GM12878 (cell line): ENCODE results near the gene CHL1. TPM values are rescaled to one million over a fixed set of nuclear protein-coding genes. Genes with fewer than 3 reads are reported as not detected.

ENCODE experiments used
- ATAC-seq: fragments of 200-7000 bp; cut with Tn5 transposase; 3 replicates; pipeline ENCODE4 v1.9.1; 2020; ENCODE audit warnings: mild to moderate bottlenecking, moderate library complexity
- BruUV-seq: library from RNA; stranded (reverse); fragments of 400-500 nt; replicated peaks from 2 replicates; lab custom pipeline; 2021; lab: Mats Ljungman, UMichigan
- CTCF ChIA-PET: fragments of 300-600 bp; sonication (Branson Sonifier 250); formaldehyde crosslinking; extraction: SDS; loops from one replicate; lab custom pipeline; 2021; ENCODE audit warnings: inconsistent platforms; lab: Yijun Ruan, JAX
- POLR2A ChIA-PET: fragments of 350-600 bp; formaldehyde crosslinking; extraction: SDS; loops from one replicate; lab custom pipeline; 2021; ENCODE audit warnings: inconsistent platforms; lab: Charles Lee
- RAD21 ChIA-PET: fragments of 300-600 bp; sonication (Branson Sonifier 250); formaldehyde crosslinking; loops from one replicate; lab custom pipeline; 2023; ENCODE audit warnings: antibody characterized with exemption; ENCODE audit not compliant: unreplicated experiment; lab: Charles Lee
- SMC1A ChIA-PET: fragments of 300-600 bp; sonication (Branson Sonifier 250); formaldehyde crosslinking; loops from one replicate; lab custom pipeline; 2023; ENCODE audit not compliant: unreplicated experiment, uncharacterized antibody; lab: Charles Lee
- DNase-seq: peaks from one replicate; pipeline ENCODE4 v3.0.0-alpha.2; 2011; ENCODE audit warnings: low read depth, low spot score
- FAIRE-seq: peaks from 3 replicates; lab custom pipeline; 2011; peaks lifted over from hg19 to GRCh38; lab: Jason Lieb, UNC
- H2AFZ ChIP-seq: 2 replicates; pipeline ENCODE4 v1.6.0; 2011; ENCODE audit warnings: low read depth, low read length, control low read depth; ENCODE audit not compliant: control insufficient read depth
- H3K27ac ChIP-seq: 2 replicates; pipeline ENCODE4 v1.5.1; 2011; ENCODE audit warnings: control low read depth; ENCODE audit not compliant: control insufficient read depth, insufficient read depth
- H3K27me3 ChIP-seq, 2 experiments: replicated peaks in 1 of 2; 2 replicates each; pipeline versions ENCODE4 v1.6.0 to v1.6.1; 2011; ENCODE audit warnings: low read length in 1 of 2; ENCODE audit not compliant: control insufficient read depth in 2 of 2, insufficient read depth in 2 of 2
- H3K36me3 ChIP-seq, 2 experiments: 2 replicates each; pipeline ENCODE4 v1.5.1; 2011; ENCODE audit warnings: low read length in 1 of 2; ENCODE audit not compliant: control insufficient read depth in 2 of 2, insufficient read depth in 2 of 2
- H3K4me1 ChIP-seq: 2 replicates; pipeline ENCODE4 v1.6.1; 2011; ENCODE audit warnings: mild to moderate bottlenecking, low read length, moderate library complexity, mixed read lengths; ENCODE audit not compliant: control insufficient read depth, insufficient read depth
- H3K4me2 ChIP-seq: 2 replicates; pipeline ENCODE4 v1.6.0; 2011; ENCODE audit warnings: control low read depth; ENCODE audit not compliant: control insufficient read depth, insufficient read depth
- H3K4me3 ChIP-seq: fragments of 200-600 bp; sonication (generic); 2 replicates; pipeline ENCODE4 v1.5.1; 2016
- H3K79me2 ChIP-seq: 2 replicates; pipeline ENCODE4 v1.6.0; 2011; ENCODE audit warnings: low read length; ENCODE audit not compliant: control insufficient read depth, insufficient read depth
- H3K9ac ChIP-seq: 2 replicates; pipeline ENCODE4 v1.8.0; 2011; ENCODE audit warnings: low read length, control low read depth, mixed read lengths; ENCODE audit not compliant: control insufficient read depth, insufficient read depth
- H3K9me3 ChIP-seq: replicated peaks from 3 replicates; pipeline ENCODE4 v1.5.1; 2011; ENCODE audit warnings: mild to moderate bottlenecking, low read length; ENCODE audit not compliant: control insufficient read depth, insufficient read depth
- H4K20me1 ChIP-seq: 2 replicates; pipeline ENCODE4 v1.6.0; 2011; ENCODE audit not compliant: control insufficient read depth, insufficient read depth
- BACH1 ChIP-seq: fragments of 450-650 bp; IDR thresholded peaks from 2 replicates; pipeline ENCODE4 v1.6.1; 2017; ENCODE audit warnings: mild to moderate bottlenecking, borderline replicate concordance
- BRCA1 ChIP-seq: IDR thresholded peaks from 2 replicates; pipeline ENCODE4 v1.6.1; 2011; ENCODE audit warnings: low read depth, low read length, improper control_type of control experiment
- CUX1 ChIP-seq: IDR thresholded peaks from 2 replicates; pipeline ENCODE4 v1.6.1; 2012; ENCODE audit warnings: improper control_type of control experiment, low read depth, low read length; ENCODE audit not compliant: insufficient replicate concordance
- IRF5 ChIP-seq: fragments of 450-650 bp; IDR thresholded peaks from 2 replicates; pipeline ENCODE4 v1.6.1; 2017; ENCODE audit warnings: borderline replicate concordance
- LARP7 ChIP-seq: fragments of 450-650 bp; IDR thresholded peaks from 2 replicates; pipeline ENCODE4 v1.6.1; 2017; ENCODE audit warnings: mild to moderate bottlenecking
- MEF2A ChIP-seq: IDR thresholded peaks from 2 replicates; pipeline ENCODE4 v1.6.1; 2011; ENCODE audit warnings: low read depth, mild to moderate bottlenecking, low read length, moderate library complexity; ENCODE audit not compliant: insufficient read depth
- NR2F1 ChIP-seq: fragments of 450-650 bp; conservative IDR thresholded peaks from 2 replicates; pipeline ENCODE4 v1.6.1; 2017; ENCODE audit warnings: mild to moderate bottlenecking
- PAX8 ChIP-seq: fragments of 450-650 bp; IDR thresholded peaks from 2 replicates; pipeline ENCODE4 v1.6.1; 2017; ENCODE audit warnings: mild to moderate bottlenecking, moderate library complexity
- RELB ChIP-seq: fragments of 450-650 bp; IDR thresholded peaks from 2 replicates; pipeline ENCODE4 v1.6.1; 2017; ENCODE audit warnings: low read depth, mild to moderate bottlenecking, moderate library complexity
- SREBF2 ChIP-seq: IDR thresholded peaks from 2 replicates; pipeline ENCODE4 v1.6.1; 2012; ENCODE audit warnings: mild to moderate bottlenecking, low read length
- SRF ChIP-seq, 2 experiments: IDR thresholded peaks; 2 replicates each; pipeline ENCODE4 v1.6.1; 2011; ENCODE audit warnings: low read depth in 2 of 2, low read length in 2 of 2, mild to moderate bottlenecking in 1 of 2, moderate library complexity in 1 of 2
- ZNF687 ChIP-seq: fragments of 450-650 bp; IDR thresholded peaks from 2 replicates; pipeline ENCODE4 v1.6.1; 2017; ENCODE audit warnings: mild to moderate bottlenecking, moderate library complexity
- WGBS: methylation state at CpG from one replicate; pipeline ENCODE4 v1.1.6; 2016; ENCODE audit warnings: low lambda C conversion rate; ENCODE audit not compliant: insufficient replicate concordance, insufficient coverage; ENCODE audit errors: missing lambda C conversion rate; 5-methylcytosine and 5-hydroxymethylcytosine counted together
- in situ Hi-C: fragments of 300-500 bp; cut with MboI; formaldehyde crosslinking; loops from 9 replicates; pipeline ENCODE4 v1.14.3; 2018; ENCODE audit warnings: mixed read lengths
- intact Hi-C: fragments of 100-400 bp; cut with micrococcal nuclease; formaldehyde crosslinking; loops from one replicate; pipeline ENCODE4 v1.14.2; 2022; ENCODE audit not compliant: unreplicated experiment
- polyA plus RNA-seq, 11 experiments: library from polyadenylated mRNA; depleted of rRNA in 4 of 11; unstranded in 6 of 11; stranded (reverse) in 5 of 11; fragments of >200 nt; fragmentation: Nextera tagmentation in 4 of 11; fragmentation: Illumina TruSeq in 1 of 11; extraction: Ambion mirVana in 4 of 11; extraction: Trizol in 1 of 11; gene quantifications; 1 replicate in 1 of 11; 2 replicates in 10 of 11; pipeline versions ENCODE4 v1.2.1 to v1.2.3, GENCODE V29; 2011 to 2016; ENCODE audit warnings: inconsistent platforms in 2 of 11, missing spikeins in 2 of 11, low read depth in 1 of 11
- total RNA-seq, 4 experiments: library from RNA; depleted of rRNA in 3 of 4; stranded (reverse); fragments of >200 nt in 3 of 4; fragmentation: Illumina TruSeq in 1 of 4; extraction: Trizol in 1 of 4; gene quantifications; 2 replicates each; pipeline versions ENCODE4 v1.2.1 to v1.2.3, GENCODE V29; 2013 to 2021

Gene CHL1
- total and polyA plus RNA-seq, 10 of the 15 experiments (the other 5 are each of a cell fraction or from before 2014, with no cell fraction given): 0.71 to 30.4 (median 1.8) TPM

- ChIA-PET RAD21 (interaction anchor here (0.5 to 9.9 kb wide), 5 partner anchors 19 to 313 kb away, joined by 3 to 328 read pairs (median 8); no protein-coding TSS in a partner anchor), POLR2A (no interaction called here), CTCF (interaction anchor here (1.1 to 12.4 kb wide), 8 partner anchors 9 to 312 kb away, joined by 3 to 415 read pairs (median 10); no protein-coding TSS in a partner anchor), SMC1A (interaction anchor here (0.7 to 8.7 kb wide), 16 partner anchors 9 to 315 kb away, joined by 3 to 331 read pairs (median 4); no protein-coding TSS in a partner anchor)
- ATAC-seq: no peak
- H3K79me2 ChIP-seq: no peaks in the 10 kb centered on the region
- no peak overlapping the region for H2AFZ ChIP-seq
- no peaks in the 10 kb centered on the region for H3K9me3 ChIP-seq
- H3K4me3 ChIP-seq: no peak overlapping the region
- H3K36me3 ChIP-seq: no peaks in the 10 kb centered on the region
- intact Hi-C loops: no loop called here
- H3K27me3 ChIP-seq: no peaks in the 10 kb centered on the region
- H3K4me2 ChIP-seq: no peak overlapping the region
- no peak overlapping the region for H3K9ac ChIP-seq
- BruUV-seq: no TSS peak
- in situ Hi-C loops: no loop called here
- no peaks in the 10 kb centered on the region for H4K20me1 ChIP-seq
- no peak overlapping the region for H3K27ac ChIP-seq
- no peak for FAIRE-seq
- 17% methylated on average over 4 of the region's 4 CpGs for WGBS
- DNase-seq: no peak
- H3K4me1 ChIP-seq: no peaks in the 10 kb centered on the region
- TF ChIP-seq BACH1 (no peak), MEF2A (no peak), LARP7 (no peak), ZNF687 (no peak), SREBF2 (no peak), CUX1 (no peak), PAX8 (no peak), SRF (IDR thresholded peaks at IDR 0.05; ENCODE audit: low read depth in 2 of 2, low read length in 2 of 2) (no peak), NR2F1 (no peak), IRF5 (no peak), RELB (no peak), BRCA1 (no peak)
Observed at GRCh38 chr3:356952-357351, 160.4 kb downstream of the CHL1 start.
